Measurements from ENCODE around the gene PSAPL1.
"Not testable (repeated sequence)": the region's sequence is repeated elsewhere in the genome, so short reads cannot be mapped to it uniquely, and the experiment has no call there.

The PSAPL1 gene

DNA sequence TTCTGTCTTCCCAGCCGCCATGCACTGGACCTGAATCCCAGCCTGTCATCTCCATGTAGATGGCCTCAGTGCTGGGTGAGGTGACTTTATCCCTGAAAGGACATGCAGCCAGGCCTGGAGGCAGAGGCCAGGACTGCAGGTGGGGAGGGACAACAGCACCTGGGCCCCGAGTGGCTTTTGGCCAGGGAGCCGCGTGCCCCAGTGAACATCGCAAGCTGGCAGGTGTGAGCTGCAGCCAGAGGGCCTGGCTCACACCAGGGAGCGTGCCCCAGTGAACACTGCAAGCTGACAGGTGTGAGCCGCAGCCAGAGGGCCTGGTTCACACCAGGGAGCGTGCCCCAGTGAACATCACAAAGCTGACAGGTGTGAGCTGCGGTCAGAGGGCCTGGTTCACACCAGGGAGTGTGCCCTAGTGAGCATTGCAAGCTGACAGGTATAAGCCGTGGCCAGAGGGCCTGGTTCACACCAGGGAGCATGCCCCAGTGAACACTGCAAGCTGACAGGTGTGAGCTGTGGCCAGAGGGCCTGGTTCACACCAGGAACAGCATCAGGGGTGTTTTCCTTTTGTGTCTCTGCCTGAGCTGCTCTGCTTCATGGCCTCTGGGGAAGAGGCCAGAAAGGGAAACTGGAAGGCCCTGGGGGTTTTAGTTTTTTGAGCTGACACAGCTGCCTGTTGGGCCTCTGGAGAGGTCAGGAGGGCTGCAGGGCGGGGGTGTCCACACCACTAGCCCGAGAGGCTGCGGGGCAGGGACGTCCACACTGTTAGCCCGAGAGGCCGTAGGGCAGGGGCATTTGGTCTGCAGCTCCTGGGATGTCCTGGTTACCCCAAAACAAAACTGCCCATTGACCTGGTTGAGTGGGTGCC is 22.7 kb upstream of the PSAPL1 start:
- H3K4me3 ChIP-seq (ENCODE audit: low read length): no peak overlapping the region
- no peaks in the 10 kb centered on the region for H3K36me3 ChIP-seq (ENCODE audit: control insufficient read depth, insufficient read depth, low read length)
- H3K9me3 ChIP-seq (ENCODE audit: control insufficient read depth, low read length): no peaks in the 10 kb centered on the region
- peaks cover 18% of the 10 kb centered on the region for H3K4me1 ChIP-seq (ENCODE audit: control insufficient read depth, insufficient read depth, low read length)
- peaks cover 8% of the 10 kb centered on the region for H3K27me3 ChIP-seq (ENCODE audit: control insufficient read depth, insufficient read depth, low read length)
- H3K9ac ChIP-seq (ENCODE audit: low read length): no peak overlapping the region

- H3K4me3 ChIP-seq (ENCODE audit: low read length); H3K36me3 ChIP-seq (ENCODE audit: control insufficient read depth, insufficient read depth, low read length); H3K9me3 ChIP-seq (ENCODE audit: control insufficient read depth, low read length); H3K27me3 ChIP-seq (ENCODE audit: control insufficient read depth, insufficient read depth, low read length); H3K9ac ChIP-seq (ENCODE audit: low read length); H3K4me1 ChIP-seq (ENCODE audit: control insufficient read depth, insufficient read depth, low read length): not testable (repeated sequence)
Measured at GRCh38 chr4:7452802-7453201, 18.1 kb upstream of the PSAPL1 start.

DNA sequence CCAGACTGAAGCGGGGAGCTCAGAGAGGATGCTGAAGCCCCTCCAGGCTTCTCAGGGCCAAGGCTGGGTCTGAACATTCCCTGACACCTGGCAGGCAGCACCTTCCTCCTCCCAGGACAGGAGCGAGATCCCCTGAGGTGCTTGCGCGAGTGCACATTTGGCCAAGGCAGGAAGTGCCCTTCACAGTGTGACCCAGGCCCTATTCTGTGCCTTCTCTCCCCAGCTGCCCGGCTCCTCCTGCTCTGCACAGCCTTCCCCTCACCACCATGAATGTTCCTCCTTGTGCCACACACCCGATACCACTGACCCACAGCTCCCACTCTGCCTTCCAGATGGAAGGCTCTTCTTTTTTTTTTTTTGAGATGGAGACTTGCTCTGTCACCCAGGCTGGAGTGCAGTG is 17.1 kb upstream of the PSAPL1 start:
- Histone ChIP-seq H3K9ac (ENCODE audit: low read length) (no peak overlapping the region), H3K27me3 (ENCODE audit: control insufficient read depth, insufficient read depth, low read length) (peaks cover 11% of the 10 kb centered on the region), H3K4me3 (ENCODE audit: low read length) (no peak overlapping the region), H3K9me3 (ENCODE audit: control insufficient read depth, low read length) (no peaks in the 10 kb centered on the region), H3K4me1 (ENCODE audit: control insufficient read depth, insufficient read depth, low read length) (peaks cover 5% of the 10 kb centered on the region), H3K36me3 (ENCODE audit: control insufficient read depth, insufficient read depth, low read length) (no peaks in the 10 kb centered on the region)

DNA sequence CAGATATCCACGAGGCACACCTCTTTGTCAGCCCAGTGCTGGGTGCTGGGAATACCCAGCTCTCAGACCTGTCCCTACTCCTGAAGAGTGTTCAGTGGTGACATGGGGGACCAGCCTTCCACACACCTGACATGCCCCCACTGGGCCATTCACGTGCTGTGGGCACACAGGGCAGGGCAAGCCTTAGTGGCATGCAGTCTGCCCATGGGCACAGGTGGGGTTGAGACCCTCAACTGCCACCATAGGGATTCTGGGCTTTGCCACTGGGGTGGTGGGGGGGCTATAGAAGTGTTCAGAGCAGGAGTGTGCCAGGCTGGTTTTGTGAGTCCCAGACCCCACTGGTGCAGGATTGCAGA is 16.7 kb upstream of the PSAPL1 start:
- no peaks in the 10 kb centered on the region for H3K36me3 ChIP-seq (ENCODE audit: control insufficient read depth, insufficient read depth, low read length)
- no peak overlapping the region for H3K4me3 ChIP-seq (ENCODE audit: low read length)
- peaks cover 14% of the 10 kb centered on the region for H3K27me3 ChIP-seq (ENCODE audit: control insufficient read depth, insufficient read depth, low read length)
- no peaks in the 10 kb centered on the region for H3K9me3 ChIP-seq (ENCODE audit: control insufficient read depth, low read length)
- H3K4me1 ChIP-seq (ENCODE audit: control insufficient read depth, insufficient read depth, low read length): peaks cover 5% of the 10 kb centered on the region
- no peak overlapping the region for H3K9ac ChIP-seq (ENCODE audit: low read length)

DNA sequence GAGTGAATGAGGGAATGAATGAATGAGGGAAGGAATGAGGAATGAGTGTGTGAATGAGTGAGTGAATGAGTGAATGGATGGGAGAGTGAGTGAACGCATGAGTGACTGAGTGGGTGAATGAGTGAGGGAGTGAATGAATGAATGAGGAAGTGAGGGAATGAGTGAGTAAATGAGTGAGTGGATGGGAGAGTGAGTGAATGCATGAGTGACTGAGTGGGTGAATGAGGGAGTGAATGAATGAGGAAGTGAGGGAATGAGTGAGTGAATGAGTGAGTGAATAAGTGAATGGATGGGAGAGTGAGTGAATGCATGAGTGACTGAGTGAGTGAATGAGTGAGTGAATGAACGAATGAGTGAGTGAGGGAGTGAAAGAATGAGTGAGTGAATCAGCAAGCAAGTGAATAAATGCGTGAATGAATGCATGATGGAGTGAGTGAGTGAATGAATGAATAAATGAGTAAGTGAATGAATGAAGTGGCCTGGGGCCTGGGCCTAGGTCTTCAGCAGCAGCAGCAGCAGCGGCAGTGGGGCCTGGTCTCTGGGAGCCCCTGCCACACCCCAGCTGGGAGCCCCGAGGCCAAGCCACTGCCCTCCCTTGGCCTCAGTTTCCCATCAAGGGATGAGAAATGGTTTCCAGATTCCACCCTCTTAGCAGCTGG is 16.2 kb upstream of the PSAPL1 start:
- H3K9me3 ChIP-seq (ENCODE audit: control insufficient read depth, low read length): no peaks in the 10 kb centered on the region
- H3K27me3 ChIP-seq (ENCODE audit: control insufficient read depth, insufficient read depth, low read length): peaks cover 19% of the 10 kb centered on the region

DNA sequence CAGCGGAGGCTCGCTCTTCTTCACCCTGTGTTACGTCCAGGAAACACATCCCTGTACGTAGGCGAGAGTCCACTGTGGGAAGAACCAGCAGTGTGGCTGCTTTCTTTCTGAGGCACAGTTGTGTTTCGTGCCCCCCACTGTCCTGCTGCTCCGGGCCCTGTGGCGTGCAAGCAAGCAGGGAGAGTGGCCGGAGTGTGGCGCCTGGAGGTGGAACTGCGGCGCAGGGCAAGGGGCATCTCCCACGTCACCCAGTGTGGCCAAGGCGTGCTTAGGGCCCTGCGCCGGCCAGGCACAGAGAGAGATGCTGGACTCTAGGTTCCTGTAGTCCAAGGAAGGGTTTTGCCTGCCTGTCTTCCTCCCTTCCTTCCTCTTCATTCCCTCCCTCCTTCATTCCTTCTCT is 13.3 kb upstream of the PSAPL1 start:
- H3K9ac ChIP-seq (ENCODE audit: low read length): no peak overlapping the region
- no peak overlapping the region for H3K4me3 ChIP-seq (ENCODE audit: low read length)
- H3K27me3 ChIP-seq (ENCODE audit: control insufficient read depth, insufficient read depth, low read length): peaks cover 23% of the 10 kb centered on the region
- peaks cover 13% of the 10 kb centered on the region for H3K4me1 ChIP-seq (ENCODE audit: control insufficient read depth, insufficient read depth, low read length)
- no peaks in the 10 kb centered on the region for H3K9me3 ChIP-seq (ENCODE audit: control insufficient read depth, low read length)
- no peaks in the 10 kb centered on the region for H3K36me3 ChIP-seq (ENCODE audit: control insufficient read depth, insufficient read depth, low read length)

More for the DNA sequence above, 16.2 kb upstream of the PSAPL1 start:
- peaks cover 5% of the 10 kb centered on the region for H3K4me1 ChIP-seq (ENCODE audit: control insufficient read depth, insufficient read depth, low read length)
- H3K36me3 ChIP-seq (ENCODE audit: control insufficient read depth, insufficient read depth, low read length): no peaks in the 10 kb centered on the region
- H3K4me3 ChIP-seq (ENCODE audit: low read length): no peak overlapping the region
- no peak overlapping the region for H3K9ac ChIP-seq (ENCODE audit: low read length)

- no peak overlapping the region for H3K4me3 ChIP-seq (ENCODE audit: low read length)
Measured at GRCh38 chr4:7447236-7447635, 12.5 kb upstream of the PSAPL1 start.

DNA sequence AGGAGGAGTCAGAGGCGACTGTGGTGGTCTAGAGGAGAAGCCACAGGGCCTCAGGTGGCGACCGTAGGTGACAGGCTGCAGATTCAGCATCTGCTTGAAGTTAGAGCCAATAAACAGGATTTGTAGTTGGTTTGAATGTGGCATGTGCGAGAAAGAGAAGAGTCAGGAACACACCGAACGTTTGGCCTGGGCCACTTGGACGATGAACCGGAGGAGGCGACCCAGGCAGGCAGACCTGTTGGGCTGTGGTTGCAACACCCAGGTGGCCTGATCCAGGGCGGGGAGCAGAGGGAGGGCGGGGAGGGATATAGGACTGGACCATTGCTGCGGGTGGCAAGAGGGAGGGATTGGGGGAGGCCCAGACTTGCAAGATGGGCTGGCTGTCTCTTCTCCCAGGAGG is 10.0 kb upstream of the PSAPL1 start:
- H3K9me3 ChIP-seq (ENCODE audit: control insufficient read depth, low read length): no peaks in the 10 kb centered on the region
- no peak overlapping the region for H3K9ac ChIP-seq (ENCODE audit: low read length)
- no peak overlapping the region for H3K4me3 ChIP-seq (ENCODE audit: low read length)
- peaks cover 21% of the 10 kb centered on the region for H3K27me3 ChIP-seq (ENCODE audit: control insufficient read depth, insufficient read depth, low read length)
- H3K4me1 ChIP-seq (ENCODE audit: control insufficient read depth, insufficient read depth, low read length): peaks cover 24% of the 10 kb centered on the region
- no peaks in the 10 kb centered on the region for H3K36me3 ChIP-seq (ENCODE audit: control insufficient read depth, insufficient read depth, low read length)

More at GRCh38 chr4:7447236-7447635, 12.5 kb upstream of the PSAPL1 start:
- H3K4me1 ChIP-seq (ENCODE audit: control insufficient read depth, insufficient read depth, low read length): peaks cover 13% of the 10 kb centered on the region
- H3K9ac ChIP-seq (ENCODE audit: low read length): no peak overlapping the region
- peaks cover 23% of the 10 kb centered on the region for H3K27me3 ChIP-seq (ENCODE audit: control insufficient read depth, insufficient read depth, low read length)
- H3K9me3 ChIP-seq (ENCODE audit: control insufficient read depth, low read length): no peaks in the 10 kb centered on the region
- no peaks in the 10 kb centered on the region for H3K36me3 ChIP-seq (ENCODE audit: control insufficient read depth, insufficient read depth, low read length)

DNA sequence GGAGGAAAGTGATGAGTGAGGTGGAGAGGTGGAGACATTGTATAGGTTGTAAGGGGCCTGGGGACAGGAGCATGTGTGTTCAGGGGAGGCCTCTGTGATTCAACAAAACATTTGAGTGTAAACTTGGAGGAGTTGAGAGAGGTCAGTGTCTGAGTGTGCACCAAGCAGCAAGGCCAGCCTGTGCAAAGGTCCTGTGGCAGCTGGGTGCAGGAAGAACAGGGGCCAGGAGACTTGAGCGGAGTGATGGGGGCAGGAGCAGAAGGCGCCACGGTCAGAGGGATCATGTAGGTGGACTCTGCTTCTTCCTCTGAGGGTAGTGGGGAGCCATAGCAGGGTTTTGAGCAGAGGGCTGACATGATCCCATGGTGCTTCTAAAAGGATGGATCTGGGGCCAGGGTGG is 9.6 kb upstream of the PSAPL1 start:
- Histone ChIP-seq H3K36me3 (ENCODE audit: control insufficient read depth, insufficient read depth, low read length) (no peaks in the 10 kb centered on the region), H3K27me3 (ENCODE audit: control insufficient read depth, insufficient read depth, low read length) (peaks cover 21% of the 10 kb centered on the region), H3K9ac (ENCODE audit: low read length) (no peak overlapping the region), H3K4me1 (ENCODE audit: control insufficient read depth, insufficient read depth, low read length) (peaks cover 28% of the 10 kb centered on the region), H3K9me3 (ENCODE audit: control insufficient read depth, low read length) (no peaks in the 10 kb centered on the region), H3K4me3 (ENCODE audit: low read length) (no peak overlapping the region)

GRCh38 chr4:7442574-7443162 is 7.9 kb upstream of the PSAPL1 start:
- Histone ChIP-seq H3K4me1 (ENCODE audit: control insufficient read depth, insufficient read depth, low read length) (peaks cover 31% of the 10 kb centered on the region), H3K36me3 (ENCODE audit: control insufficient read depth, insufficient read depth, low read length) (no peaks in the 10 kb centered on the region), H3K27me3 (ENCODE audit: control insufficient read depth, insufficient read depth, low read length) (peaks cover 21% of the 10 kb centered on the region), H3K9me3 (ENCODE audit: control insufficient read depth, low read length) (no peaks in the 10 kb centered on the region), H3K9ac (ENCODE audit: low read length) (no peak overlapping the region), H3K4me3 (ENCODE audit: low read length) (no peak overlapping the region)

DNA sequence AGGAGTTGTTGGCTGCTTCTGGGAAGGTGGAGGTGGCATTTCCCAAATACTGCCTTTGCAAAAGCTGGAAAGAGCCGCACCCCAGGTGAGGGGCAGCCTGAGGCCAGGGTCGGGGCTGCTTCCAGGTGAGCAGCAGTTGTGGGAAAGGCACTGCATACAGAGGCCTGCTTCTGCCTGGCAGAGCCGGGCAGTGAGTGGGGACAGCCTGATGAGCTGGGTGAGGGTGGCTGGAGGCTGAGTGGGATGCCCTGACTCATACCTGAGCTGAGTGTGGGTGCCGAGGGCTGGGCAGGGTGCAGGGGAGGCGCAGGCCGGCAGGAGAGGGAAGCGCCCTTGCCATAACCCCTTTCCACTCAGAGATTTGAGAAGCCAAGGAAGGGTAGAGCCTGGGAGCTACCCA is 6.5 kb upstream of the PSAPL1 start:
- peaks cover 7% of the 10 kb centered on the region for H3K27me3 ChIP-seq (ENCODE audit: control insufficient read depth, insufficient read depth, low read length)
- no peaks in the 10 kb centered on the region for H3K36me3 ChIP-seq (ENCODE audit: control insufficient read depth, insufficient read depth, low read length)
- H3K4me3 ChIP-seq (ENCODE audit: low read length): no peak overlapping the region
- H3K9me3 ChIP-seq (ENCODE audit: control insufficient read depth, low read length): no peaks in the 10 kb centered on the region
- no peak overlapping the region for H3K9ac ChIP-seq (ENCODE audit: low read length)
- H3K4me1 ChIP-seq (ENCODE audit: control insufficient read depth, insufficient read depth, low read length): peaks cover 45% of the 10 kb centered on the region

GRCh38 chr4:7439699-7440098 is 5.0 kb upstream of the PSAPL1 start:
- Histone ChIP-seq H3K36me3 (ENCODE audit: control insufficient read depth, insufficient read depth, low read length) (no peaks in the 10 kb centered on the region), H3K4me1 (ENCODE audit: control insufficient read depth, insufficient read depth, low read length) (peaks cover 55% of the 10 kb centered on the region), H3K27me3 (ENCODE audit: control insufficient read depth, insufficient read depth, low read length) (no peaks in the 10 kb centered on the region), H3K9me3 (ENCODE audit: control insufficient read depth, low read length) (no peaks in the 10 kb centered on the region), H3K4me3 (ENCODE audit: low read length) (no peak overlapping the region), H3K9ac (ENCODE audit: low read length) (no peak overlapping the region)

Data from mucosa of stomach (tissue), 1 donor.